Right lobe of liver (tissue), 4 donors: ENCODE measurements around the gene RPS26.

Source experiments
- CTCF ChIP-seq, 4 donors: fragments of 200-600 bp in 3 of 4; fragments of 450-650 bp in 1 of 4; IDR thresholded peaks; one replicate each; pipeline versions ENCODE4 v1.5.1 to v1.8.0; 2016 to 2022; ENCODE audit warnings: antibody characterized with exemption in 4 of 4, mild to moderate bottlenecking in 2 of 4
- POLR2A ChIP-seq: fragments of 450-650 bp; IDR thresholded peaks from one replicate; pipeline ENCODE4 v1.6.1; 2017; ENCODE audit warnings: antibody characterized with exemption, mild to moderate bottlenecking
- donor health status: DM: no; HTN: no; CAD: no.
- donor health status: DM: no; HTN: no; CAD: no.
- donor health status: DM: no; HTN: yes; CAD: no.

GRCh38 chr12:56084958-56085543 is 43.3 kb downstream of the RPS26 start:
- TF ChIP-seq CTCF (IDR thresholded peaks at IDR 0.05) (peak; percentile 16 to 35 (median 23)), POLR2A (no peak)
